ENCODE results near the gene ADAMTS17.
"Not testable (repeated sequence)": the region's sequence is repeated elsewhere in the genome, so short reads cannot be mapped to it uniquely, and the experiment has no call there.

Gene ADAMTS17

GRCh38 chr15:100066521-100067280, 275.1 kb downstream of the ADAMTS17 start:
- not testable (repeated sequence) for DNase-seq

DNA sequence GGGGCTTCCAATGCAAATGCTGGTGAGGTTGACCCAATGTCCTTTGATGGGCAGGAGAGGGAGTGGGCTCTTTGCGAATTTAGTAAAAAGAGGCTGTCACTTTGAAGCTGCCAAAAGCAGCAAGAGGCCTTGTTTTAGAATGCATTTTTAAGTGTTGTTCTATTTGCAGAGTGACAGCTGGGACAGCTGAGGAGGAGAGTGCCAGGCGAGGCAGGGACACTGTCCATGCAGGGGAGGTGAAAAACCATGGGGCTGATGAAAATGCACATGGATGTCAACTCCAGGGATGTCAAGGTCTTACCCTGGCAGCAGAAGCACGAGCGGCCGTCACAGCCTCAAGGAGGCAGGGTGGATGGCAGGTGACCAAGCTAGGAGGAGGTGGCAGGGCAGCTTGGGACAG, 279.8 kb downstream of the ADAMTS17 start:
- no peak for DNase-seq

DNA sequence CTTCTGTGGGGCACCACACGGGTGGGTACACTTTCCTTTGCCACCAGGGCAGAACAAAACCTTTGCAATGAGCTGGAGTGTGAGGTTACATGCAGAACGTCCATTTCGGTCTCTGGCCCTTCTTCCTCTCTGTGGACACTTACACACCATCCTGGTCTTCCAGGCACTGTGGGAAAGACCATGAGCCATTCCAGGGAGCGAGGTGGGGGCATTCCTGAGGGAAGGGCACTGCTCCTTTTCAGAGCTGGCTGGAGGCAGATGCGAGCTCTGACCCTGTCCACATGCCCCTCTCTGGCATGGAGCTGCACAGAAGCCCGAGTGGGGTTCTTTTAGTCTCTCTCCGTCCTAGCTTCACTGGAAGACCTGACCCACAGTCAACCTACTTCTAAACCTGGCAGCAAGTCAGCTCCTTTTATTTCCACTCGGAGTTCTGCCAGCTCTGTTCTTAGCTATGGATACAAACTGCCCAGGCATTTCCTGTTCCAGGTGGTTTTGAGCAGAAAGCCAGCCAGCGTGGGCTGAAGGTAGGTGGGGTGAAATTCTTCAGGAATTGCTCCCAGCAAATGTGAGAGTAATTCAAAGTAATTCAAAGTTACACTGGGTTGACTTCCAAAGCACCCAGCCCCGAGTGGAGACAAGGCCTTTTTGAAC, 281.4 kb downstream of the ADAMTS17 start:
- DNase-seq, result no peak

GRCh38 chr15:100059521-100059920, 282.3 kb downstream of the ADAMTS17 start:
- DNase-seq, result no peak

DNA sequence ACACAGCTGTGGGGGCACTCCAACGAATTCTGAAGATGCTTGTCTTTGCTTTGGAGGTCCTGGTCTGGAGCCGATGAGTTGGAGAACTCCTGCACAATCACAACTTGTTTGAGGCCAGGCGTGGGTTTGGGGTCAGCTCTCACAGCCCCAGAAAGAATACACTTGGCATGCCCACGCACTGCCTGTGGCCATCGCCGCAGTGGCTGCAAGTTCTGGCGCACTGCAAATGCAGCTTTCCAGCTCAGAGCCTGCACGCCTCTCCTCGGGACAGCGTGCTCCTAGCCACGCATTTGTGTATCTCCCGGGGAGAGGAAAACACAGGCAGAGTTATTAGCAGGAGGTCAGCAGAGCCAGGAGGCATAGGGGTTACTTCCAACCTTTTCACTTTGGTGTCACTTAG, 282.7 kb downstream of the ADAMTS17 start:
- DNase-seq, result no peak

DNA sequence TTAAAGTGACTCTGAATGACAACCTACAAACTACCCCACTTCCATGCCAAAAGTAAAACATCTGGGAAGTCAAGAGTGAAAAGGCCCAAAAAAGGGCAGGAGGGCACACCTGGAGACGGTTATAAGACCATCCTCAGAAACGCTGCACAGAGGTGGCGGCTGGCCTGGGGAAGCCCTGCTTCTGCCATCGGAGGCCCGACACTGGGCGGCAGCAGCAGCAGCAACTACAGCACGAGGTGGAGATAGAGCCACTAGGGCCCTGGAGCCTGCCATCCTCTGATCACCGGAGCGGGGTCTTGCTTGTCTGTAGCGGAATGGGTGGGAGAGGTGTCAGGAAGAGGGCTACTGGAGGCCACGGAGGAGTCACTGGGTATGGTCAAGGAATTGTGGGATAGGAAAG, 283.3 kb downstream of the ADAMTS17 start:
- DNase-seq, result no peak

DNA sequence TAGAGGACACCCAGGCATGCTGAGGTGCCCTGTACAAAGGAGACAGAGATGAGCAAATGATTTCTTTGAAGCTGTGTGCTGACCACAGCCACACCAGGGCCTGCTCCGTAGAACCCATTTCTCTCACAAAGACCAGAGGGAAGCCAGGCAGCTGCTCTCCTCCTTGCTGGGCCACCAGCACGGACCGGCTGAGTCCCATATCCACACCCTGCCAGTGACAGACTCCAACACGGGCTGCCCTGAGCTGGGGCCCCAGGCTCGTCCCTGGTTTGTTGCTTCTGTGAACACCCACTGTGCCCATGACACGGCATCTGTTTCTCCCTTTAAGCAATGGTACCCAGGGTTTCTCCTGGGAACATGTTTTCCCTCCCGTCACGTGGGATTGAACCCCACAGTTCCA, 284.5 kb downstream of the ADAMTS17 start:
- no peak for DNase-seq

DNA sequence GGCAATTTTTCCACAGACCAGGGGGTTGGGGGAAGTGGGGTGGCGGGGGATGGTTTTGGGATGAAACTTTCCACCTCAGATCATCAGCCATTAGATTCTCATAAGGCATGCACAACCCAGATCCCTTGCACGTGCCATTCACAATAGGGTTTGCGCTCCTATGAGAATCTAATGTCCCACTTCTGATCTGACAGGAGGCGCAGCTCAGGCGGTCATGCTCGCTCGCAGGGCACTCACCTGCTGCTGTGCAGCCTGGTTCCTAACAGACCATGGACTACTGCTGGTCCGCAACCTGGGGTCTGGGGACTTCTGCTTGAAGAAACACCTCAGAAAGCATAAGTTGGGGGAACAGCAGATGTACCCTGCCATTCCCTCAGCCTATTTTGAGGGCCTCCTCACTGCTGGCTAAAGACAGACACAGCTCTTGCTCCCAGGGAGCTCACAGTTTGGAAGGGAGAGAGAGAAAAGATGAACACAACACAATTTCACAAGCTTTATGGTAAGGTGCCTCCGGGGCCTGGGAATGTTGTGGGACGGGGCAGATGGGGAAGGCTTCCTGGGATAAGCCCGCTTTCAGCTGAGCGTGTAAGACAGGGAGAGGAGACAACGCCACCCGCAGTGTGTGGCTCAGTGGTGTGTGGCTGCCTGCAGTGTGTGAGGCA, 285.2 kb downstream of the ADAMTS17 start:
- no peak for DNase-seq

DNA sequence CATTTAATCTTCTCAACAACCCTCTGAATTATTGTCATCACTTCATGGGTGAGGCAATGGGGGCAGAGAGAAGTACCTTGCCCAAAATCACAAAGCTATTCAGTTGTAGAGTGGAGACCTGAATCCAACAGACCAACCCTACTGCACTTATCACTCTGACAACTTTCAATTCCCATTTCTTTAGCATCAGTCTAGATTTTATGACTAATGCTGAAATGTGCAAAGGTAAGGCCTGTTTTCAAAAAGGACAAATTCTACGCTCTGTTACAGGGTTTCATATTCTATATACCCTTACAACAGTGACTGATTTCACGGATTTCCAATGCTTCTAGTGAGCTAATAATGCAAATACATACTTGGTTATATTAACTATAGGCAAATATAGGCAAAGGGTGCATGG, 286.0 kb downstream of the ADAMTS17 start:
- no peak for DNase-seq

DNA sequence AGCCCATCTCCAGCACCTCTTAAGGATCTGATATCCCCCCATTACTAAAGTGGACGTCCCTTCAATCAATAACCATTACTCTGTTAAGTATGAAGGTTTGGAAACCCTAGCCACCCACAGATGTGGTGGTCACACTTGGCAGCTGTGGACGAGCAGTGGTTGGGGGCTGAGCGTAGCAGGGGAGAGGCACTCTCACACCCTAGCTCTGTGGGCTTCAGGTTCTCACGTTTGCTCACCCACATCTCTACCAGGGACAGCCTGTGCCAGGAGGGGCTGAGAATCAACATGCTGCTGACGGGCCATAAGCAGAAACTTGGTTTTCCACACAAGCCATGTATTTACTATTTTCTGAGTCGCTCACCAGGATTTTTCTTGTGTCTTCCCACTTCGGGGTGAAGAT, 287.2 kb downstream of the ADAMTS17 start:
- DNase-seq, result no peak

DNA sequence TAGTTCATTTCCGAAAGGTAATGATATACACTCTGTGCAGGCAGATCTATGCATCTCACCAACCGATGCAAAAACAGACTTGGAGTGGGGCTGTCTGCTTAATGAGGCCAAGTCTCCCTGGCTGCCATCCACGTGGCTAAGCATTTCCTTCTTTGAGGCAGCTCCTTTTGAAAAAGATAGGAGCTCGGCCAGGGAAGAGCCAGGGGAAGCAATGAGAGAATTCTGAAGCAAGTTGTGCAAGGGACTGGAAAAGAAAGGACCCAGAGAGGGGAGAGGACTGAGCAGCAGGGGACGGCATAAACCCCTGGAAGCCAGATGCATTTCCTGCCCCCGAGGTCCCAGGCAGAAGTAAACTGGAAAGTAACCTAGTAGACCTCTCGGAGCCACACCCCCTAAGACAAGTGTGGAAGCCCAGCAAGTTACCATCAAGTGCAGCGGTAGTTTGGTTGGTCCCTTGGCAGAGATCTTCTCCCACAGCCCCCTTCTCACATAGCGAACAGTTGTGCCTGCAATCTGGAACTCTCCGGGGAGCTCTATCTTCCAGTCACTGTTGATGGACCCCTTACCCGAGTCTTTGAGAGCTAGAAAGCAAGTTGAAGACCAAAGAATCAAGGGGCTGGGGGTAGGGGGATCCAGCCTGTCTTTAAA, 288.2 kb downstream of the ADAMTS17 start:
- no peak for DNase-seq

DNA sequence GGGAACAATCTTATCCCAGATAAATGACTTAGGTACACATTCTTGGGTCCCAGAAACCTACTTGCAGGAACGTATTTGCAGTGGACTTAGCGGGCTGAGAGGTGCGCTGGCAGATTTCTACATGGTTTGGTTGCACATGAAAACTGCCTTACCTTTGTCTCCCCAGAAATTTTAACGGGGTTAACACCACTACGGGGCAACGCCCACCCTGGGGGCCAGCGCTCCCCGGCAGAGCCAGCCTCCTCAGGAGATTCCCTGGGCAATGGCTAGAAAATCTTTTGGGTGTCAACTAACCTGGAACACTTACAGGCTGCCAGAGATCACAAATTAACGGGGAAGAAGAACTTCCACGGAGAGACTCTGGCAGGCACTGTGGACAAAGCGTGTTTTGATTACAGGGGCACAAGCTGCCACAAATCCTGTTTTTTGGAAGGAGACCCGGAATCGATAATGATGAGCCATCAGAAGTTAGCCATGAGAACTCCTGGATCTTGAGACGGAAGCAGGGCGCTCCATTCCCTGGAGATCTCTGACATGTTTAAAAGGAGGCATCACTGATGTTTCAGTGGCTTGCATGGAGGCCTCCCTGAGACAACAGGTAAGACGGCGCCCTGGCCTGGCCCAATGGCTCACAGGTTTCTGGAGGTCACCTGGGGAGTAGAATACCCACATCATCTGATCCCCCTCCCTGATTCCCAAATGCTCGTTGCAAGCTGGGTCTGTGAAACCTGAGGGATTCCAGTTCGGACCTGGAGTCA, 288.9 kb downstream of the ADAMTS17 start:
- DNase-seq, result no peak

GRCh38 chr15:100050877-100051786, 290.6 kb downstream of the ADAMTS17 start:
- DNase-seq, result no peak

GRCh38 chr15:100049936-100050876, 291.6 kb downstream of the ADAMTS17 start:
- no peak for DNase-seq

- no peak for DNase-seq
These were observed 292.3 kb downstream of the ADAMTS17 start for GRCh38 chr15:100049483-100049882.

GRCh38 chr15:100048736-100049135, 293.0 kb downstream of the ADAMTS17 start:
- no peak for DNase-seq

DNA sequence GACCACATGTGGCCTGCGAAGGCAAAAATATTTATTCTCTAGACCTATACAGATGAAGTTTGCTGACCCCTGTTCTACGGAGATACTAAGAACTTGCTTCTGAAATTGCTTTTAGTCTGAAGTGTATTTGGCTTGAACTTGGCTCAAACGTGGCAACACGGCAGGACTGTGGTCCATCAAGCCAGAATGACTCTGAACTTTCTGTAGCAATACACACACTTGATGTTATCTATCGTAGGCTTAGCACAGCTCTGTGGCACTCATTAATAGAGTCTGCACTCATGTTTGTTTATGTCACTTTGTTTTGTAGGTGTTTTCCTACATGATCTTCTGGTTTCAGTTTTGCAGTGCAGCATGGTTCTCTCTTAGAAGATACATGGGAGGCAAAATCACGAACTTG, 298.1 kb downstream of the ADAMTS17 start:
- no peak for DNase-seq

GRCh38 chr15:100043068-100043641, 298.6 kb downstream of the ADAMTS17 start:
- DNase-seq, result no peak

GRCh38 chr15:100042558-100042957, 299.2 kb downstream of the ADAMTS17 start:
- no peak for DNase-seq
